Measurements from ENCODE around the gene VANGL2. TPM values are rescaled to one million over a fixed set of nuclear protein-coding genes. Genes with fewer than 3 reads are reported as not detected.
A peak's percentile ranks its signal among the peaks of the same experiment; 100 is the strongest.

VANGL2 gene
- polyA plus RNA-seq, 3 donors: 0.01 TPM; not detected in 2

DNA sequence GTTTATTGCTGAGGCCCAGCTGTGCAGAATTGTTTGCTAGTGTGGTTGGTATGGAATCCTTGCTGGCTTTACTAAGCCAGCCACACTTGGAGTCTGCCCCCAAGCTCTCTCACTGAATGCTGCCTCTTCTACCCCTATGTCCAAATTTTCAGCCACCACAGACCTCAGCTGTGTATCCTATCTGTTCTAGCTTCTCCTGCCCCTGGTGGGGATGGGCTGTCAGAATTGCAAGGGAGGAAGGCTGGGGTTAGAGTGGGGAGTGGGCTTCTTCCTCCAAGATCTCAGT, 29.1 kb upstream of the VANGL2 start:
- no peak overlapping the region for H3K9ac ChIP-seq (ENCODE audit: insufficient read depth, low read length, poor library complexity, severe bottlenecking)
- Mint-ChIP-seq H3K9me3 (peaks cover 0 to 2% (median 0%) of the 10 kb centered on the region in 7 donors), H3K27ac (no peak overlapping the region), H3K27me3 (ENCODE audit: low read depth in 3 of 3) (peaks cover 6 to 13% (median 9%) of the 10 kb centered on the region in 3 donors), H3K4me3 (no peak overlapping the region), H3K36me3 (no peaks in the 10 kb centered on the region), H3K4me1 (peaks cover 39% of the 10 kb centered on the region)
- no peaks in the 10 kb centered on the region for H3K36me3 ChIP-seq (replicated peaks in 1 of 2; ENCODE audit: control insufficient read depth in 1 of 2, insufficient read depth in 2 of 2, low read length in 2 of 2)
- H3K4me2 ChIP-seq (replicated peaks; ENCODE audit: extremely low read depth, low read length, poor library complexity, severe bottlenecking): no peak overlapping the region
- H3K4me3 ChIP-seq (replicated peaks in 1 of 3; ENCODE audit: low read depth in 2 of 3, low read length in 3 of 3): no peak overlapping the region
- H3K79me2 ChIP-seq (ENCODE audit: insufficient read depth, low read length): no peaks in the 10 kb centered on the region
- H3K27ac ChIP-seq (ENCODE audit: low read depth in 1 of 2, low read length in 2 of 2): no peak overlapping the region
- intact Hi-C loops (cut with micrococcal nuclease): no loop called here
- DNase-seq: no peak
- H3K9me3 ChIP-seq (replicated peaks in 1 of 2; ENCODE audit: control insufficient read depth in 1 of 2, insufficient read depth in 1 of 2, low read length in 2 of 2): no peaks in the 10 kb centered on the region
- peaks cover 25 to 33% of the 10 kb centered on the region in 2 donors for H3K4me1 ChIP-seq (ENCODE audit: control insufficient read depth in 1 of 2, insufficient read depth in 2 of 2, low read length in 2 of 2)
- TF ChIP-seq, protein P1, sequence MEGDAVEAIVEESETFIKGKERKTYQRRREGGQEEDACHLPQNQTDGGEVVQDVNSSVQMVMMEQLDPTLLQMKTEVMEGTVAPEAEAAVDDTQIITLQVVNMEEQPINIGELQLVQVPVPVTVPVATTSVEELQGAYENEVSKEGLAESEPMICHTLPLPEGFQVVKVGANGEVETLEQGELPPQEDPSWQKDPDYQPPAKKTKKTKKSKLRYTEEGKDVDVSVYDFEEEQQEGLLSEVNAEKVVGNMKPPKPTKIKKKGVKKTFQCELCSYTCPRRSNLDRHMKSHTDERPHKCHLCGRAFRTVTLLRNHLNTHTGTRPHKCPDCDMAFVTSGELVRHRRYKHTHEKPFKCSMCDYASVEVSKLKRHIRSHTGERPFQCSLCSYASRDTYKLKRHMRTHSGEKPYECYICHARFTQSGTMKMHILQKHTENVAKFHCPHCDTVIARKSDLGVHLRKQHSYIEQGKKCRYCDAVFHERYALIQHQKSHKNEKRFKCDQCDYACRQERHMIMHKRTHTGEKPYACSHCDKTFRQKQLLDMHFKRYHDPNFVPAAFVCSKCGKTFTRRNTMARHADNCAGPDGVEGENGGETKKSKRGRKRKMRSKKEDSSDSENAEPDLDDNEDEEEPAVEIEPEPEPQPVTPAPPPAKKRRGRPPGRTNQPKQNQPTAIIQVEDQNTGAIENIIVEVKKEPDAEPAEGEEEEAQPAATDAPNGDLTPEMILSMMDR (IDR thresholded peaks at IDR 0.05): no peak
- H4K20me1 ChIP-seq (ENCODE audit: insufficient read depth, low read length): no peaks in the 10 kb centered on the region
- peaks cover 0 to 3% of the 10 kb centered on the region in 2 donors for H3K27me3 ChIP-seq (ENCODE audit: control insufficient read depth in 2 of 2, insufficient read depth in 2 of 2, low read length in 2 of 2)
- H2AFZ ChIP-seq (ENCODE audit: insufficient read depth, low read depth, low read length, poor library complexity, severe bottlenecking): no peak overlapping the region

DNA sequence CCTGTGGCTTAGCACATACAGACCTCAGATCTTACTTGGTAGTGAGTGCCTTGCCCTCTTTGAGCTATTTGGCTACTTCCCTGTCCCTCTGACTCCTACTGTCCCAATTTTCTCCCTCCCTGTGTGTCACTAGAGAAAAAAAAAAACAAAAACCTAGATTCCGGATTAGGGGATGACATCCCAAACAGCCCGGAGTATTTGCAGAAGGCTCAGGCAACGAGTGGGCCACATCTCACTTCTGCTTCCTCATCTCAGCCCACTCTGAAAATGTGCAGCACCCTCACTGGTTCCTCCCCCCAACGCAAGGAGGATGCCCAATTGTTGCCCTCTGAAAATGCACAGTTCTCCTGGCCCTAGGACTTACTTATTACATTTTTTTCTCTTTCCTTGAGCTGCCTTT, 28.6 kb upstream of the VANGL2 start:
- no peaks in the 10 kb centered on the region for H3K36me3 Mint-ChIP-seq
- Histone ChIP-seq H3K27ac (ENCODE audit: low read depth in 1 of 2, low read length in 2 of 2) (no peak overlapping the region), H3K4me2 (replicated peaks; ENCODE audit: extremely low read depth, low read length, poor library complexity, severe bottlenecking) (no peak overlapping the region), H3K79me2 (ENCODE audit: insufficient read depth, low read length) (no peaks in the 10 kb centered on the region), H3K9me3 (replicated peaks in 1 of 2; ENCODE audit: control insufficient read depth in 1 of 2, insufficient read depth in 1 of 2, low read length in 2 of 2) (no peaks in the 10 kb centered on the region), H3K9ac (ENCODE audit: insufficient read depth, low read length, poor library complexity, severe bottlenecking) (no peak overlapping the region), H4K20me1 (ENCODE audit: insufficient read depth, low read length) (no peaks in the 10 kb centered on the region), H3K4me3 (replicated peaks in 1 of 3; ENCODE audit: low read depth in 2 of 3, low read length in 3 of 3) (no peak overlapping the region), H3K27me3 (ENCODE audit: control insufficient read depth in 2 of 2, insufficient read depth in 2 of 2, low read length in 2 of 2) (peaks cover 0 to 3% of the 10 kb centered on the region in 2 donors), H3K4me1 (ENCODE audit: control insufficient read depth in 1 of 2, insufficient read depth in 2 of 2, low read length in 2 of 2) (peaks cover 28 to 37% of the 10 kb centered on the region in 2 donors), H2AFZ (ENCODE audit: insufficient read depth, low read depth, low read length, poor library complexity, severe bottlenecking) (no peak overlapping the region), H3K36me3 (replicated peaks in 1 of 2; ENCODE audit: control insufficient read depth in 1 of 2, insufficient read depth in 2 of 2, low read length in 2 of 2) (no peaks in the 10 kb centered on the region)
- H3K27me3 Mint-ChIP-seq (ENCODE audit: low read depth in 3 of 3): peaks cover 6 to 13% (median 9%) of the 10 kb centered on the region in 3 donors
- H3K9me3 Mint-ChIP-seq: peaks cover 0 to 2% (median 0%) of the 10 kb centered on the region in 7 donors
- H3K27ac Mint-ChIP-seq: peak overlapping the region in 1 of 7 donors; percentile 62
- TF ChIP-seq, protein P1 (IDR thresholded peaks at IDR 0.05): no peak
- WGBS (ENCODE audit: insufficient coverage): 21% methylated on average over 4 of the region's 4 CpGs
- intact Hi-C loops (cut with micrococcal nuclease): no loop called here
- no peak overlapping the region for H3K4me3 Mint-ChIP-seq
- peaks cover 43% of the 10 kb centered on the region for H3K4me1 Mint-ChIP-seq
- no peak for DNase-seq
